A673 (cell line): Measurements from ENCODE around the gene HRH1. TPM values are rescaled to one million over a fixed set of nuclear protein-coding genes. Genes with fewer than 3 reads are reported as not detected.

Experiments
- BruUV-seq: library from RNA; stranded (reverse); fragments of 400-500 nt; replicated peaks from 2 replicates; lab custom pipeline; 2021; lab: Mats Ljungman, UMichigan
- CTCF ChIA-PET: fragments of 300-600 bp; sonication (Branson Sonifier 250); formaldehyde crosslinking; loops from one replicate; lab custom pipeline; 2022; ENCODE audit warnings: antibody characterized with exemption; lab: Charles Lee
- POLR2A ChIA-PET: fragments of 300-600 bp; sonication (Branson Sonifier 250); formaldehyde crosslinking; loops from one replicate; lab custom pipeline; 2022; ENCODE audit warnings: antibody characterized with exemption; ENCODE audit not compliant: low non-redundant PET; lab: Charles Lee
- DNase-seq: peaks from one replicate; pipeline ENCODE4 v3.0.0-alpha.2; 2015; ENCODE audit warnings: low spot score
- H3K27ac ChIP-seq: fragments of 200-600 bp; sonication (generic); 2 replicates; pipeline ENCODE4 v1.5.1; 2016; ENCODE audit warnings: mixed run types, low read depth, mild to moderate bottlenecking, mixed read lengths, antibody characterized with exemption, low read length; ENCODE audit not compliant: poor library complexity, severe bottlenecking
- H3K27me3 ChIP-seq: fragments of 200-600 bp; sonication (generic); replicated peaks from 2 replicates; pipeline ENCODE4 v1.6.1; 2017; ENCODE audit warnings: mixed run types, low read depth, mild to moderate bottlenecking, mixed read lengths, antibody characterized with exemption, low read length; ENCODE audit not compliant: insufficient read depth, poor library complexity
- H3K36me3 ChIP-seq: fragments of 200-600 bp; sonication (generic); 2 replicates; pipeline ENCODE4 v1.6.1; 2016; ENCODE audit warnings: mixed run types, mild to moderate bottlenecking, mixed read lengths, antibody characterized with exemption, low read length; ENCODE audit not compliant: insufficient read depth, poor library complexity, severe bottlenecking
- H3K4me1 ChIP-seq: fragments of 200-600 bp; sonication (generic); 2 replicates; pipeline ENCODE4 v1.6.1; 2017; ENCODE audit warnings: mixed run types, mild to moderate bottlenecking, mixed read lengths, antibody characterized with exemption, low read length; ENCODE audit not compliant: insufficient read depth, poor library complexity, severe bottlenecking
- H3K4me3 ChIP-seq: fragments of 200-600 bp; sonication (generic); 2 replicates; pipeline ENCODE4 v1.5.1; 2016; ENCODE audit warnings: low read depth, mixed run types, mild to moderate bottlenecking, mixed read lengths, low read length; ENCODE audit not compliant: poor library complexity, severe bottlenecking
- H3K9me3 ChIP-seq: fragments of 200-600 bp; sonication (generic); 2 replicates; pipeline ENCODE4 v1.6.1; 2016; ENCODE audit warnings: mixed run types, low read depth, mild to moderate bottlenecking, mixed read lengths, antibody characterized with exemption, low read length; ENCODE audit not compliant: poor library complexity, severe bottlenecking
- EZH2 ChIP-seq: fragments of 200-600 bp; sonication (generic); IDR thresholded peaks from 2 replicates; pipeline ENCODE4 v1.6.1; 2017; ENCODE audit warnings: borderline replicate concordance, low read depth, mild to moderate bottlenecking, mixed read lengths, antibody characterized with exemption, low read length; ENCODE audit not compliant: poor library complexity, severe bottlenecking
- intact Hi-C: fragments of 100-400 bp; cut with micrococcal nuclease; formaldehyde crosslinking; loops from one replicate; pipeline ENCODE4 v1.10.0; 2022; ENCODE audit not compliant: unreplicated experiment
- total RNA-seq: library from RNA; stranded (reverse); gene quantifications from 2 replicates; pipeline ENCODE4 v1.2.3, GENCODE V29; 2021
- TF ChIP-seq, protein P1 (sequence below): fragments of 300-800, 200-600 bp; sonication (generic); conservative IDR thresholded peaks from 2 replicates; pipeline ENCODE4 v1.5.1; 2017; ENCODE audit warnings: low read depth, mild to moderate bottlenecking, antibody characterized with exemption, low read length, moderate library complexity, mixed read lengths

The HRH1 gene
- total RNA-seq, 1 experiment from 2014 or later, result 0.92 TPM

DNA sequence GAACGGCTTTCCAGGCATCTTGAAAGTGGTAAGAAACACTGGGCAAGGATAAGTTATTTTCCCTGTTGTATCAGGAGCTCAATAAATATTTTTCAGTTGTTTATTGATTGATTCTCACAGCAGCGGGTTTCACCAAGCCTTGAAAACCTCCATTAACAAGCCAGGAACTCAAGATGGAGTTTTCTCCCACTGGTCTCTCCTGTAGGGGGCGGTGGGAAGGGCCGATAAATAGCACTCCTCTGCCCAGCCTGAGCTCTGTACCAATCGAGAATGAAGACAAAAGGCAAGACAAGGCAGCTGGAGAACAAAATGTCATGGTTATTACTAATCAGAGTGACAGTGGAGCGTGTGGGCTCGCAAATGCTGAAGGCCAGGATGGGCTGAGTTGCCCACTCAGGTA, 7.4 kb downstream of the HRH1 start:
- Histone ChIP-seq H3K4me3 (no peak overlapping the region), H3K27ac (no peak overlapping the region), H3K9me3 (no peaks in the 10 kb centered on the region), H3K27me3 (peaks cover 18% of the 10 kb centered on the region), H3K36me3 (no peaks in the 10 kb centered on the region), H3K4me1 (no peaks in the 10 kb centered on the region)
- TF ChIP-seq, protein P1, sequence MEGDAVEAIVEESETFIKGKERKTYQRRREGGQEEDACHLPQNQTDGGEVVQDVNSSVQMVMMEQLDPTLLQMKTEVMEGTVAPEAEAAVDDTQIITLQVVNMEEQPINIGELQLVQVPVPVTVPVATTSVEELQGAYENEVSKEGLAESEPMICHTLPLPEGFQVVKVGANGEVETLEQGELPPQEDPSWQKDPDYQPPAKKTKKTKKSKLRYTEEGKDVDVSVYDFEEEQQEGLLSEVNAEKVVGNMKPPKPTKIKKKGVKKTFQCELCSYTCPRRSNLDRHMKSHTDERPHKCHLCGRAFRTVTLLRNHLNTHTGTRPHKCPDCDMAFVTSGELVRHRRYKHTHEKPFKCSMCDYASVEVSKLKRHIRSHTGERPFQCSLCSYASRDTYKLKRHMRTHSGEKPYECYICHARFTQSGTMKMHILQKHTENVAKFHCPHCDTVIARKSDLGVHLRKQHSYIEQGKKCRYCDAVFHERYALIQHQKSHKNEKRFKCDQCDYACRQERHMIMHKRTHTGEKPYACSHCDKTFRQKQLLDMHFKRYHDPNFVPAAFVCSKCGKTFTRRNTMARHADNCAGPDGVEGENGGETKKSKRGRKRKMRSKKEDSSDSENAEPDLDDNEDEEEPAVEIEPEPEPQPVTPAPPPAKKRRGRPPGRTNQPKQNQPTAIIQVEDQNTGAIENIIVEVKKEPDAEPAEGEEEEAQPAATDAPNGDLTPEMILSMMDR, result no peak
- TF ChIP-seq EZH2, result no peak
- no TSS peak for BruUV-seq
- intact Hi-C loops, result no loop called here
- ChIA-PET POLR2A (no interaction called here), CTCF (no interaction called here)
- DNase-seq, result no peak

DNA sequence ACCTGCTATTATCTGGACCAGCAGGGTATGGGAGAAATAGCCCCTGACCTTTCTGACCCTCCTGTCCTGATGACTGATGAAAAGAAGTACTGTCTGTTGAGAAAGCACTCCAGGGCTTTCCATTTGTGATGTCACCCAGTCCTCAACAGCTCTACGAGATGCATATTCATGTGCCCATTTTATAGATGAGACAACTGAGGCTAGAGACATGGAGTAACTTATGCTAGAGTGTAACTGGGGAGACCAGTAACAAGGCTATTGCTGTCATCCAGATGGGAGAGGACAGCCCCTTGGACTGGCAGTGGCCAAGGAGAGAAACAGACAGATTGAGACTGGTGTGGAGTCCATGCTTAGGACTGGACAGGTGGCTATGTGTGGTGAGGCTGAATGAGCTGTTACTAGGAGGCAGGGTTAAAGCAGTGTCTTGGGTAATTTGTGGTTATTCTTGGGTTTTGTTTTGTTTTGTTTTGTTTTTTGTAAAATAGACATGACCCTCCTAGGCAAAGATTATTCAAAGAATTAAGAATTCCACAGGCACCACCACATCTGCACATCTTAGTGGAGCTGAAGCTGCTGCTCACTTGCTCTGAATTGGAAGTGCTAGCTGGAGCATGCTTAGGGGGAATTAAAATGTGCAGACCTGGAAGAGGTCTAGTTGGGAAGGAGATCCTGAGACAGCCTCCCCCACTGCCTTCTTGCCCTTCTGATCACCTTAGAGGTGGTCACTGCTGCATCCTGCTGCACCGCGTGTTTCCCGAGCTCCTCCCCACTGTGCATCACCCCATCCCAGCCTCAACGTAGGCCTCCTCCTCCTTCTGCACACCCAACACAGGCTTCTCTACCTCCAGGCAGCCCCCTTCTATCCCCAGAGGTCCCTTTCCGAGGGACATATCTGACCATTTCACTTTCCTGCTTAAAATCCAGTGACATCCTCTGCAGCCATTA, 8.4 kb downstream of the HRH1 start:
- Histone ChIP-seq H3K4me1 (no peaks in the 10 kb centered on the region), H3K9me3 (no peaks in the 10 kb centered on the region), H3K4me3 (no peak overlapping the region), H3K27me3 (peaks cover 8% of the 10 kb centered on the region), H3K27ac (no peak overlapping the region), H3K36me3 (no peaks in the 10 kb centered on the region)
- BruUV-seq, result no TSS peak
- TF ChIP-seq, protein P1, result no peak
- no peak for TF ChIP-seq EZH2
- intact Hi-C loops, result no loop called here
- ChIA-PET CTCF (interaction anchor here (0.5 kb wide), 1 partner anchor 43 kb away, joined by 3 read pairs; no protein-coding TSS in a partner anchor), POLR2A (no interaction called here)
- no peak for DNase-seq

DNA sequence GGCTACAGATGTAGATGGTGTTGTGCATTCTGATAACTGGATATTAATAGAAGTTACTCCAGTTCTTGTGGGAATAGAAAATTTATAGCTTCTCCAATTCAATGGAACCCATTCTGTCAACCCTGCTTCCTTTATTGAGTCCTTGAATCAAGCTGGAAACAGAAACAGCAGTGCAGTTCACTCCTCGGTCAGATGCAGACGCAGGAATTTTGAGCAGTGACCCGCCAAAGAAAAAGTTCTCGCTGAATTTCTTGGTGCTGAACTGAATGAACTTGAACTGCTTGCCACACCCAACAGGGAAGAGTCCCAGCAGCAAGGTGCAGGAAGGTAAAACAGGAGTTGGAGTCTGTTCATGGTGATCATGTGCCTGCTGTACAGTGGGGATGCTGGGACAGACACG, 10.3 kb downstream of the HRH1 start:
- H3K27ac ChIP-seq, result no peak overlapping the region
- no peaks in the 10 kb centered on the region for H3K36me3 ChIP-seq
- no peak for DNase-seq
- H3K4me1 ChIP-seq, result no peaks in the 10 kb centered on the region
- no peak for TF ChIP-seq EZH2
- TF ChIP-seq, protein P1, result no peak
- intact Hi-C loops, result no loop called here
- CTCF ChIA-PET, result no interaction called here
- no TSS peak for BruUV-seq
- POLR2A ChIA-PET, result no interaction called here
- H3K4me3 ChIP-seq, result no peak overlapping the region
- H3K9me3 ChIP-seq, result no peaks in the 10 kb centered on the region
- H3K27me3 ChIP-seq, result no peaks in the 10 kb centered on the region
